D721Med (cell line): ENCODE results near the gene CDK15.
"Not testable (repeated sequence)": the region's sequence is repeated elsewhere in the genome, so short reads cannot be mapped to it uniquely, and the experiment has no call there.

Experiments used
- DNase-seq: peaks from one replicate; pipeline ENCODE4 v3.0.0; 2011; ENCODE audit warnings: low spot score; ENCODE audit not compliant: insufficient read length
- FAIRE-seq: peaks from 2 replicates; lab custom pipeline; 2011; peaks lifted over from hg19 to GRCh38; lab: Jason Lieb, UNC
- CTCF ChIP-seq: IDR thresholded peaks from 2 replicates; pipeline ENCODE4 v1.5.1; 2012; ENCODE audit warnings: mild to moderate bottlenecking, control low read depth; ENCODE audit not compliant: insufficient read depth; ENCODE audit errors: missing control alignments

The CDK15 gene

DNA sequence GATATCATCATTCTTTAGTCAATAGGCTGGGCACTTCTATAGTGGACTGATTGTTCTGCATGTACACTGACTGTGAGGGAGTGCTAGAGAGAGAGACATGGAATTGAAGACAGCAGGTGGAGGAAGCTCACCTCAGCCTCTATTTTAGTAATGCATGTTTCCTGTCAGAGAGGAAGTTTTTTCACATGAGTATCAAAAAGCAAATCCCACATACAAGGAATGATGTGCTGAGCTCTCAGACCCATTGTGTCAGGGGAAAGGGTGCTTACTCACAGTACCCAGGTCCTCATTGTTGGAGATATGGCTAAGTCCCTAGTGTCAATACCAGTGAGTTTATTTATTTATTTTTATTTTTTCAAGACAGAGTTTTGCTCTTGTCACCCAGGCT is 9.9 kb upstream of the CDK15 start:
- FAIRE-seq (no peak), DNase-seq (no peak)
- TF ChIP-seq CTCF, result no peak

DNA sequence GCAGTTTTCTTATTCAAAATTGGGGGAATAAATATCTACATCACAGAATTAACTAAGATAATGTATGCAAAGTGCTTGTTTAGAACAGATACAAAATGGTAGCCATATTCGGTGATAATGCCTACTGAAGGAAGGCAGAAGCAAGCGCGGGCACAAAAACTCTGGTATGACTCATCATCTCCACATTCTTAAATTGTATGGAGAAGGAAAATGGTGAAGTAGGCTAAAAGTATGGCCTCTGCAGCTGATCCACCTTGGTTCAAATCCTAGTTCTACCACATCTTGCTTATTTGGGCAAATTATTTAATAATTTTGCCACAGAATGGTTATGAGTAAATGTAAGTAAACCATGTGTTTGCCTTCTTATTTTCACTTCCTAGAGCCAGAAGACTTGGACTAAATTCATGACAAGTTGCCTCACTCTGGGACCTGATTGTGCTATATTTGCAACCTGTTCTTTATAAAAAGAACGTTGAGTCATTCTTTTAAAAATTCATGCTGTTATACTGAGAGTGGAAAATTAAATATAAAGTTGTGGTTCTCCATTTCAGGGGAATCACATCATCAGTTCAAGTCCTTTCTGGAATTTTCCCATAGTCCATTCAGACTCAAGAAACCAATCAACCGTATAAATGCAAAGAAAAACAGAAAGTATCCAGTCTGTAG is 9.0 kb upstream of the CDK15 start:
- FAIRE-seq (no peak), DNase-seq (no peak)
- no peak for TF ChIP-seq CTCF

- DNase-seq, result no peak
- no peak for FAIRE-seq
Observed at GRCh38 chr2:201798252-201798913, 8.0 kb upstream of the CDK15 start.

GRCh38 chr2:201798914-201799285 is 7.4 kb upstream of the CDK15 start:
- not testable (repeated sequence) for FAIRE-seq, DNase-seq
- TF ChIP-seq CTCF, result peak; percentile 38

More at GRCh38 chr2:201798252-201798913, 8.0 kb upstream of the CDK15 start:
- TF ChIP-seq CTCF, result no peak

DNA sequence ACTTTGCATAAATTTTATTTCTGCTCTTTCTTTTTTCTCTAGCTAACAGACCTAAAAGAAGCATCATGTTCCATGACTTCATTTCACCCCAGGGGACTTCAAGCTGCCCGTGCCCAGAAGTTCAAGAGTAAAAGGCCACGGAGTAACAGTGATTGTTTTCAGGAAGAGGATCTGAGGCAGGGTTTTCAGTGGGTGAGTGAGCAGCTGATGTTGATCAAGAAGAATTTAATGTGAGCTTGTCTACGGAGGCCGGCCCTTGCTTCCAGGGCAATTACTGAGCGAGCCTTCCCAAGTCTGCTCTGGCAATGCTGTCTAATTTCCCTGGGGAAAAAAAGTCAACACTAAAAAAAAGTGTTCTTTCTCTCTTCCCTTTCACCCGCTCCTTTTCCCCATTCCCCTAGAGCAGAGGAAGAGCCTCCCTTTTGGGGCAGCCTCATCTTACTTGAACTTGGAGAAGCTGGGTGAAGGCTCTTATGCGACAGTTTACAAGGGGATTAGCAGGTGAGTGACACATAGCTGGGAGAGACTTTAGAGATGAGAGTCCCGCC is 1.2 kb downstream of the CDK15 start:
- TF ChIP-seq CTCF, result no peak
- DNase-seq, result no peak
- FAIRE-seq, result no peak

- no peak for TF ChIP-seq CTCF
- no peak for FAIRE-seq
- no peak for DNase-seq
Observed at GRCh38 chr2:201808027-201808426, 1.7 kb downstream of the CDK15 start.

GRCh38 chr2:201809633-201810032 is 3.3 kb downstream of the CDK15 start:
- FAIRE-seq (no peak), DNase-seq (no peak)
- no peak for TF ChIP-seq CTCF

DNA sequence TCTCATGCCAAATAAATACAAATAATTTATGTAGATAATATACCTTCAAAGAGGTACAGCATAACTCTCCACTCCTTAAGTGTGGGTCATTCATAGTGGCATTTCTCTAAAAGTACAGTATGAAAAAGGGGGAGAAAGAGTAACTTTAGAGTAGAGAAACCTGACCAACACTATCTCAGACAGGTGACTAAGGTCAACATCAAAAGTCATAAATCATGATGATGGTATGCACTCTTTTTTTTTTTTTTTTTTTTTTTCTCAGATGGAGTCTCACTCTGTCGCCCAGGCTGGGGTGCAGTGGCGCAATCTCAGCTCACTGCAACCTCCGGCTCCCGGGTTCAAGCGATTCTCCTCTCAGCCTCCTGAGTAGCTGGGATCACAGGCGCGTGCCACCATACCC is 4.3 kb downstream of the CDK15 start:
- not testable (repeated sequence) for DNase-seq

More for the DNA sequence above, 4.3 kb downstream of the CDK15 start:
- not testable (repeated sequence) for FAIRE-seq
